Measurements from ENCODE around the gene ADAMTS12.

Gene ADAMTS12

DNA sequence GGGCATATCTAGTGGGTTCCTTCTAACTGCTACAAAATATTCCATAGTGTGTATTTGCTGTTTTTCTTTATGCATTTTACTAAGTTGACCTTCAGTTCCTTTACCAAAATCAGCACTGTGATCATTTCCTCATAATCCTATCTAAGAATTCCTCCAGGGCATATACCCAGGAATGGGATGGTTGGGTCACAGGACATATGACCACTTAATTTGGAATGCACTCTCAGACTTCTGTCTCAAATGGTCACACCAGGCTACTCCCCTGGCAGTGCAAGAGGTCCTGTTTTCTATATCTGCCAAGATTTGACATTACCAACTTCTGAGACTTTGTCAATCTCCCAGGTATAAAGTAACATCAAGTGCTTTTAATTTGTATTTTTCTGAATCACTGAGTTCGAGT, 63.9 kb downstream of the ADAMTS12 start:
- Histone ChIP-seq H3K9me3 (ENCODE audit: control insufficient read depth, insufficient read depth, low read depth, low read length) (no peaks in the 10 kb centered on the region), H3K27me3 (ENCODE audit: control insufficient read depth, insufficient read depth, low read length) (no peaks in the 10 kb centered on the region), H3K36me3 (ENCODE audit: control insufficient read depth, insufficient read depth, low read length) (no peaks in the 10 kb centered on the region), H3K9ac (ENCODE audit: low read length) (no peak overlapping the region), H3K4me1 (ENCODE audit: control insufficient read depth, insufficient read depth, low read length) (peaks cover under 1% of the 10 kb centered on the region; the same call in 1 of the 2 replicates), H3K27ac (ENCODE audit: low read depth, low read length) (no peak overlapping the region), H3K4me3 (ENCODE audit: low read depth, low read length) (no peak overlapping the region)

DNA sequence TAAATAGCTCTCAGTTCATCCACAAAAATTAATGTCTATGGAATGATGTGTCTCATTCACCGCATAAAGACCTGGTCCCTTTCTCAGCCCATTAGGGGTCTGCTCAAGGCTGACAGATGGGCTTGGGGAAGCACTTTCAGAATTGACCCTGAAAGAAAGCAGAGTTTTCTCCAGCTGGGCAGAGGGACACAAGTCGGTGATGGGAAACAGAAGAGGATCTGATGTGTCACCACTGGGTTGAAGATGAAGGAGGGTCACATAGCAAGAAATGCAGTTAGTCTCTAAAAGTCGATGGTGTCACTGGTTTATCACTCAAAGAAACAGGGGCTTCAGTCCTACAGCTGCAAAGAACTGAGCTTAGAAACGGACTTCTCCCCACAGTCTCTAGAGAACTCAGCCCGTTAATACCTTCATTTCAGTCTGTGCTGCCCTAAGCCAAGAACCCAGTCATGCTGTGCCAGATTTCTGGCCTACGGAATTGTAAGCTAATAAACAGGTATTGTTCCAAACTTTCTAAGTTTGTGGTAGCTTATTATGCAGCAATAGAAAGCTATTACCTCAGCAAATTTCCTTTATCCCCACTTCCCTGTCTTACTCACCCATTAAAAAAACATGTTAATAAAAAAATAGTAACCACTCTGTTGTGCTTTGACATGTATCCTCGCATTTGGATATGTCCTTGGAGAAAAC, 64.6 kb downstream of the ADAMTS12 start:
- Histone ChIP-seq H3K9me3 (ENCODE audit: control insufficient read depth, insufficient read depth, low read depth, low read length) (no peaks in the 10 kb centered on the region), H3K27ac (ENCODE audit: low read depth, low read length) (no peak overlapping the region), H3K36me3 (ENCODE audit: control insufficient read depth, insufficient read depth, low read length) (no peaks in the 10 kb centered on the region), H3K4me3 (ENCODE audit: low read depth, low read length) (no peak overlapping the region), H3K9ac (ENCODE audit: low read length) (no peak overlapping the region), H3K4me1 (ENCODE audit: control insufficient read depth, insufficient read depth, low read length) (peaks cover 2% of the 10 kb centered on the region; the same call in 1 of the 2 replicates), H3K27me3 (ENCODE audit: control insufficient read depth, insufficient read depth, low read length) (no peaks in the 10 kb centered on the region)

DNA sequence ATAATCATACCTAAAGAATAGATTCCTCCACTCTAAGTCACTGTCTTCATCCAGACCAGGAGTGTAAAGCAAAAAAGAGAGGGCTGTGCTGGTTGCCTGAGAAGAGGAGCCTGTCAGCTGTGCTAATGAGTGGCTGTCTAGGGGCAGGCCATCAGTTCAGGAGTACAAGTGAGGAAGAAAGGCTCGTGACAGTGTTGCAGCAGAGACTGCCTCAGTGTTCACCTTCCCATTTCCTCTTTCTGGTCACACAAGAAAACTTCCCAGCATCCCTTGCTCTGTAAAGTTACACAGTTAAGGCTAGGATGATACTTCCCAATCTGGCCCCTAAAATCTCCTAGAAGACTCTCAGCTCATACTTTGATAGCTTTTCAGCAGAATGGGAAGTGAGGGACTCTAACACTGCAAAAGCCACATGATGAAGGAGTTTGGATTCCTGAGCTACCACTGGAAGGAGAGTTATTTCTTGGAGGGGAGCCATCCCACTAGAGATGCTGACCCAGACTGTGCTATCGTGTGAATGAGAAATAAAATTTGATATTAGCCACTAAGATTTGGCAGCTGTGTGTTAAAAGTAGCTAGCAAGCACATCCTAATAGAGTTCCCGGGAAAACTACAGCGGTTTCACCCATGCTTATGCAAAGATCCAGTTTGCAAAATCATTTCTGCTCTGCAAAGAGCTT, 67.1 kb downstream of the ADAMTS12 start:
- no peaks in the 10 kb centered on the region for H3K36me3 ChIP-seq (ENCODE audit: control insufficient read depth, insufficient read depth, low read length)
- no peak overlapping the region for H3K27ac ChIP-seq (ENCODE audit: low read depth, low read length)
- no peak overlapping the region for H3K9ac ChIP-seq (ENCODE audit: low read length)
- H3K9me3 ChIP-seq (ENCODE audit: control insufficient read depth, insufficient read depth, low read depth, low read length): 0 out of 2 replicates have a peak, but pooled peaks cover 3% of the 10 kb centered on the region
- no peaks in the 10 kb centered on the region for H3K27me3 ChIP-seq (ENCODE audit: control insufficient read depth, insufficient read depth, low read length)
- peaks cover 12% of the 10 kb centered on the region; the same call in 1 of the 2 replicates for H3K4me1 ChIP-seq (ENCODE audit: control insufficient read depth, insufficient read depth, low read length)
- no peak overlapping the region for H3K4me3 ChIP-seq (ENCODE audit: low read depth, low read length)

DNA sequence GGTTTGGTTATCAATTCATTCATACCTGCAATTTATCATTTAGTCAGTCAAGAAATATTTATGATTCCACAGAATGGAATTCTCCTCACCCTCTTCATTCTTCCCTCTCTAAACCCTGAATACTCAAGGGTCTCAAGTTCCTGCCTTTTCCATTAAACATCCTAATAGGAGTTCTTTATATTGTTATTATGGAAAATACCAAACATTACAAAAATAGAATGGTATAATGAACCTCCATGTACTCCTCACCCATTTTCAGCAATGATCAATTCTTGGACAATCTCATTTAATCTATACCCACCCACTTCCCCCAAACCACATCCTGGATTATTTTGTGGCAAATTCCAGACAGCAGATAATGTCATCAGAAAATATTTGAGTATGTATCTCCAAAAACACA, 74.5 kb downstream of the ADAMTS12 start:
- Histone ChIP-seq H3K36me3 (ENCODE audit: control insufficient read depth, insufficient read depth, low read length) (no peaks in the 10 kb centered on the region), H3K27ac (ENCODE audit: low read depth, low read length) (no peak overlapping the region), H3K9ac (ENCODE audit: low read length) (no peak overlapping the region), H3K4me1 (ENCODE audit: control insufficient read depth, insufficient read depth, low read length) (peaks cover 12% of the 10 kb centered on the region; the same call in 1 of the 2 replicates), H3K27me3 (ENCODE audit: control insufficient read depth, insufficient read depth, low read length) (no peaks in the 10 kb centered on the region), H3K9me3 (ENCODE audit: control insufficient read depth, insufficient read depth, low read depth, low read length) (0 out of 2 replicates have a peak, but pooled peaks cover 6% of the 10 kb centered on the region), H3K4me3 (ENCODE audit: low read depth, low read length) (no peak overlapping the region)

DNA sequence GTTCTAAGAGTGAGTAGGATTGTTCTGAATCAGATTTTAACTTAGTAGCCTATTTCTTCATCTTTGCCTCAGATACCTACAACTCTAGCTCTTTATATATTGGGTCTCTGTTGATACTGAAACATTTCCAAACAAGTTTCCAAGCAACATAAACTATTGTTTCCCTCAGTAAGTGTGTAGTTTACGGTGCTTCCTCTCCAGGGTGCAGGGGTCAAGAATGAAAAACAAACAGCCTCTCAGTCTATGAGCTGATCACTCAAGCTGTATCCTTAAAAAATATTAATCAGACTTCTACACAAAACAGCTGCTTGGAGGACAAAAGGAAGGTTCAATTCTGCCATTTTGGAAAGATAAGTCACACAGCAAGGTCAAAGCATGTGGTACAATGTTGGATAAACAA, 75.0 kb downstream of the ADAMTS12 start:
- H3K9ac ChIP-seq (ENCODE audit: low read length): no peak overlapping the region
- peaks cover 7% of the 10 kb centered on the region; the same call in 1 of the 2 replicates for H3K4me1 ChIP-seq (ENCODE audit: control insufficient read depth, insufficient read depth, low read length)
- H3K9me3 ChIP-seq (ENCODE audit: control insufficient read depth, insufficient read depth, low read depth, low read length): 0 out of 2 replicates have a peak, but pooled peaks cover 6% of the 10 kb centered on the region
- H3K4me3 ChIP-seq (ENCODE audit: low read depth, low read length): no peak overlapping the region
- H3K27me3 ChIP-seq (ENCODE audit: control insufficient read depth, insufficient read depth, low read length): no peaks in the 10 kb centered on the region
- no peak overlapping the region for H3K27ac ChIP-seq (ENCODE audit: low read depth, low read length)
- H3K36me3 ChIP-seq (ENCODE audit: control insufficient read depth, insufficient read depth, low read length): no peaks in the 10 kb centered on the region

DNA sequence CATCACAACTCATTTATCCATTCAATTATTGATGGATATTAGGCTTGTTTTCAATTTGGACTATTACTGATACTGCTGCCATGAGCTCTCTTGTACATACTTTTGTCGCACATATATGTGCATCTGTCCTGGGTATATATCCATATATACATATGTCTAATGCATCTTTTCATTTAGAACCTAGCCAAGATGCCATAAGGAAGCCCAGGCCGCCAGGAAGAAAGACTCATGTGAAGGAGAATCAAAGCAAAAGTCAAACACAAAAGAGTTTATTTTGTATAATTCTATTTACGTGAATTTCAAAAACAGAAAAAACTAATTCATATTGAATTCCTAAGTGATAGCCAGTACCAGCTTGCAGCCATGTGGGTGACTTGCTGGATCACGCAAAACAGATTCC, 79.0 kb downstream of the ADAMTS12 start:
- peaks cover 11% of the 10 kb centered on the region for H3K4me1 ChIP-seq (ENCODE audit: control insufficient read depth, insufficient read depth, low read length)
- H3K4me3 ChIP-seq (ENCODE audit: low read depth, low read length): no peak overlapping the region
- H3K36me3 ChIP-seq (ENCODE audit: control insufficient read depth, insufficient read depth, low read length): no peaks in the 10 kb centered on the region
- H3K27me3 ChIP-seq (ENCODE audit: control insufficient read depth, insufficient read depth, low read length): no peaks in the 10 kb centered on the region
- no peak overlapping the region for H3K9ac ChIP-seq (ENCODE audit: low read length)
- H3K27ac ChIP-seq (ENCODE audit: low read depth, low read length): no peak overlapping the region
- no peaks in the 10 kb centered on the region for H3K9me3 ChIP-seq (ENCODE audit: control insufficient read depth, insufficient read depth, low read depth, low read length)

DNA sequence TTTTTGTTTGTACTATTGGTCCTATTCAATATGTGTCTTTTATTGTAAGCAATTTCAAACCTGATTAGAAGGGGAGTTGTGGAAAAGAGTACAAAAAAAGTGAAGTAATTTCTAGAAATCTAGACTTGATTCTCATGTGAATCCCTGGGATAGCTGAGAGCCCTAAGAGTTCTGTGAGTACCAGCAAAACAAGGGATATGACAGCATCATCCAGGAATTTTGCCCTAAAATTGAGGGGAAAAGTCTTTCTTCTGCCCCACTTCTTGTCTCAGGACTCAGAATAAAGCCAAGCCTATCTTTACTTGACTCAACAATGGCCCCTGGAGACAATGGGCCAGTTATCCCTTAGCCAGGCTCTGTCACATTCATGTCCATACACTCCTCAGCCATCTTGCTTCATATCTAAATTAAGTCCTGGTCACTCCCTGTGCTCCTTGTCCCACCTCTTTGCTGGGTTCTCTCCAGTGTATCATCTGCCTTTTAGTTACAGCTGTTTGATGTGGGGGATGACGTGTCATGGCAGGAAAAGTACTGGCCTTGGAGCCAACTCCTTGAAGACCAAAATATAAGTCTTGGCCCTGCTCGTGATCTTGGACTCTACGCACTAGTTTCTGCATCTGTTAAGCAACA, 81.2 kb downstream of the ADAMTS12 start:
- Histone ChIP-seq H3K27ac (ENCODE audit: low read depth, low read length) (no peak overlapping the region), H3K9ac (ENCODE audit: low read length) (no peak overlapping the region), H3K9me3 (ENCODE audit: control insufficient read depth, insufficient read depth, low read depth, low read length) (no peaks in the 10 kb centered on the region), H3K27me3 (ENCODE audit: control insufficient read depth, insufficient read depth, low read length) (no peaks in the 10 kb centered on the region), H3K4me3 (ENCODE audit: low read depth, low read length) (no peak overlapping the region), H3K36me3 (ENCODE audit: control insufficient read depth, insufficient read depth, low read length) (no peaks in the 10 kb centered on the region), H3K4me1 (ENCODE audit: control insufficient read depth, insufficient read depth, low read length) (peaks cover 11% of the 10 kb centered on the region)

DNA sequence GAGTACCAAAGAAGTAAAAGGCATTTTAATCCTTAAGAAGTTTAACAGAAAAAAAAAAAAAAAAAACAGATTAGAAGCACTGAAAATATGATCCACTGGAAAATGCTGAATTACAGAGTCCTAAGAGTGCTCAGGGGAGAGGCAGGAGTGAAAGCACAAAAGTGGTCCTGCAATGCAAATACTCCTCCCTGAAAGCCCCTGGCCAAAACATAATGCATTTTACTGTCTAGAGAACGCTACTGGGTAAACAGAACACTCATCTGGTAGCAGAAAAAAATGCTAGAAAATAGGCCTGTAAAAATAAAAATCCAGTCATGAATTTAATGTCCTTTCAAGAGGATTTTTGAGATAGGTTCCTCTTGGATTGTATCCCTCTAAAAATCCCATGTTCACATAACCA, 81.9 kb downstream of the ADAMTS12 start:
- no peak overlapping the region for H3K4me3 ChIP-seq (ENCODE audit: low read depth, low read length)
- peaks cover 11% of the 10 kb centered on the region for H3K4me1 ChIP-seq (ENCODE audit: control insufficient read depth, insufficient read depth, low read length)
- no peaks in the 10 kb centered on the region for H3K9me3 ChIP-seq (ENCODE audit: control insufficient read depth, insufficient read depth, low read depth, low read length)
- no peaks in the 10 kb centered on the region for H3K27me3 ChIP-seq (ENCODE audit: control insufficient read depth, insufficient read depth, low read length)
- no peak overlapping the region for H3K27ac ChIP-seq (ENCODE audit: low read depth, low read length)
- no peak overlapping the region for H3K9ac ChIP-seq (ENCODE audit: low read length)
- H3K36me3 ChIP-seq (ENCODE audit: control insufficient read depth, insufficient read depth, low read length): no peaks in the 10 kb centered on the region

DNA sequence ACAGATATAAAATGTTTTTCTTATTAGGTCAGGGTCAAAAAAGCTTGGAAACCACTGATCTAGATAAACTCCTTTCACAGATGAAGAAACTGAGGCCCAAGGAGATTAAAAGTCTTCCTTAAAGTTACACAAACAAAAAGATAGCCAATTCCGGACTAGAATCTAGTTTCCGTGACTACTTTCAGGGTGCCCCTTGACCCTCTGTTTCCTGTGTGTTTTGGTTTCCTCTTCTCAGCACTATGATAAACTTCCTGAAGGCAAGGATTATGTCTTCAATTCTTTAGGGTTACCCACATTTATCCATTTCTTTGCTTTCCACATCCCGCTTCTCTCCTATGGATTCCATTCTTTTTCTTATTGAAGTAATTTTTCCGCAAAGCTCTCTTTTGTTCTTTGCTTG, 83.1 kb downstream of the ADAMTS12 start:
- H3K27ac ChIP-seq (ENCODE audit: low read depth, low read length): no peak overlapping the region

DNA sequence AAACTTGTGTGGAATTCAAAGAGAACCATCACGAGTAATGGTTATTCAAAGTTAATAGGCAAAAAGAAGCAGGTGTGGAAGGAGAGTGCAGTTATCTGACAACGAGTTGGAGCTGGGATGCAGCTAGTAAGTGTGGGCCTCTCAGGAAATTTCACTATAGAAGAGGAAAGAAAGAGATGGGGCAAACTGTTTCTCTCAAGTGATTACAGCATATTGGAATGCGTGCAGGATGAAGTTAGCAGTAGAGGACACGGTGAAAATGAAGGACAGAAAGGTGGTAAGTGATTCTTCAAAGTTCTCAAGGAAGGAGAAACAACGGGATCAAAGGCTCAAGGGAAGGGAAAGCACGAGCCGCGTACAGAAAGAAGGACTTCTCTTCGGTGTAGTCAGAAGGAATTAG, 84.0 kb downstream of the ADAMTS12 start:
- peaks cover 11% of the 10 kb centered on the region for H3K4me1 ChIP-seq (ENCODE audit: control insufficient read depth, insufficient read depth, low read length)
- H3K4me3 ChIP-seq (ENCODE audit: low read depth, low read length): no peak overlapping the region
- no peak overlapping the region for H3K9ac ChIP-seq (ENCODE audit: low read length)
- H3K27me3 ChIP-seq (ENCODE audit: control insufficient read depth, insufficient read depth, low read length): no peaks in the 10 kb centered on the region
- H3K9me3 ChIP-seq (ENCODE audit: control insufficient read depth, insufficient read depth, low read depth, low read length): no peaks in the 10 kb centered on the region
- no peaks in the 10 kb centered on the region for H3K36me3 ChIP-seq (ENCODE audit: control insufficient read depth, insufficient read depth, low read length)
- no peak overlapping the region for H3K27ac ChIP-seq (ENCODE audit: low read depth, low read length)

More for the DNA sequence above, 83.1 kb downstream of the ADAMTS12 start:
- no peaks in the 10 kb centered on the region for H3K27me3 ChIP-seq (ENCODE audit: control insufficient read depth, insufficient read depth, low read length)
- H3K4me1 ChIP-seq (ENCODE audit: control insufficient read depth, insufficient read depth, low read length): peaks cover 11% of the 10 kb centered on the region
- no peak overlapping the region for H3K9ac ChIP-seq (ENCODE audit: low read length)
- no peaks in the 10 kb centered on the region for H3K9me3 ChIP-seq (ENCODE audit: control insufficient read depth, insufficient read depth, low read depth, low read length)
- no peaks in the 10 kb centered on the region for H3K36me3 ChIP-seq (ENCODE audit: control insufficient read depth, insufficient read depth, low read length)
- H3K4me3 ChIP-seq (ENCODE audit: low read depth, low read length): no peak overlapping the region
